NCI-H526 (cell line): ENCODE results near the gene FARP1.
A peak's percentile ranks its signal among the peaks of the same experiment; 100 is the strongest.

Source experiments
- DNase-seq, 2 experiments: peaks; one replicate each; lab custom pipeline; 2025; lab: John Stamatoyannopoulos, UW

The FARP1 gene

DNA sequence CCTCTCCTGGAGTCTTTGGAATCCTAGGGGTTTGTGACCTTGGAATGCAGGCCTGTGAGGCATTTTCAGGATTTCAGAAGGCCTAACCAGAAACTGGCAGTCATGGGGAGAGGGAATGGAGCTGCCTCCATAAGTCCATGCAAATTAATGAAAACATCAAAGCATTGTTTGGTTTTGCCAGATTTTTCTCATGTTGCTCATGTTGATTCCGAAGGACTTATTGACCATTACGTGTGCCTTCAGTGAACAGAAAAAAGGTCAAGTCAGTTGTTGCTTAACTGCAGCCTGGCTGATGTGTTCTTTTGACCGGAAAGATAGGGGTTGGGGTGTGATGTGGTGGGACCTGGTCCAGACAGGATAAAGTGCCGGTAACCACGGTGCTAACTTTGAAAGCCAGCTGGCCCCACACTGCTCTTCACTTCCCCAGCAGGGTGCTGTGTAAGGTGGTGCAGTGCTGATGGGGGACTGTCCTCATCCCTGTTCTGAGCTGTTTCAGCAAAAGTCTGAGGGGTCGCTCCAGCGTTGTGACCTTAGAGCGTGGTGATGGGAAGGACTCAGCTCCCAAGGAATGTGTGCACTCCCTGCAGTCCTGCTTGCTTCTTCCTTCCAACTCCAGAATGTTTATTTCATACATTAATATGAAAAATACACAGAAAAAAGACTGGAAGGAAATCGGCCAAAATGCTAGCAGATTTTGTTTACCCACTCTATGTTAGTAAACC is 30.7 kb downstream of the FARP1 start:
- peak in 1 of 2 experiments; percentile 37 for DNase-seq

DNA sequence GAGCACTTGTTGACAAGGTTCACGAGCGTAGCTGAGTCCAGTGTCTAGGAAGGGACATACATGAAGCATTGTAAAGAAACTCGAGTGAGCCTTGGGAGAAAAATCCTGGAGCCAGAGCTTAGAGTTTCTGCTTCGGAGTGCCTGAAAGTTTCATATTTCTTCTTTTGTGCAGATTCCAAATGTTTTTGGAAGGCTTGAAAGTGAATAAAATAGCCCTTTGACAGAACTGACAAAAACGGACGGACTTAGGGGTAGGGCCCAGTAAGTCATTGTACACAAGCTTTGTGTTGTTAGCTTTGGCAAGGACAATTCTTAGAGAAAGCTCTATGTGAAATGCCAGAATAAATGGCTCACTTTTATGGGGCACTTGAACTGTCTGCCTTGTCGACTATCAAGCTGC is 31.4 kb downstream of the FARP1 start:
- no peak for DNase-seq

DNA sequence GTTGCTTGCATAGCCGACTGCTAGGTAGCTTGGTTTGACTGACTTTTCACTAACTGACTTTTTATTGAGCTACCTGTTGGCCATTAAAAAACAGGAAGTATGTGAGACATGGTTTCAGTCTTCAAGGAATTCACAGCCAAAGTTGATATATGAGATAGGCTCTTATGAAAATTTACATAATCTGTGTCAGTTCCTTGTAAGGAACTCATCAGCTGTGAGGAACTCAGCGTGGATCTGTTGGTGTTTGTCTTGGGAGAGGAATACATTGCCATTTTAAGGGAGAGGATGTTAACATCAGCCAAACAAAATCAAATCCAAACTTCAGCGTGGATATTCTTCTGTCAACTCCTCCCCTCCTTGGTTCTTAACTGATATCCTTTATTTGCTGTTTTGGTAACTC is 32.1 kb downstream of the FARP1 start:
- no peak for DNase-seq

DNA sequence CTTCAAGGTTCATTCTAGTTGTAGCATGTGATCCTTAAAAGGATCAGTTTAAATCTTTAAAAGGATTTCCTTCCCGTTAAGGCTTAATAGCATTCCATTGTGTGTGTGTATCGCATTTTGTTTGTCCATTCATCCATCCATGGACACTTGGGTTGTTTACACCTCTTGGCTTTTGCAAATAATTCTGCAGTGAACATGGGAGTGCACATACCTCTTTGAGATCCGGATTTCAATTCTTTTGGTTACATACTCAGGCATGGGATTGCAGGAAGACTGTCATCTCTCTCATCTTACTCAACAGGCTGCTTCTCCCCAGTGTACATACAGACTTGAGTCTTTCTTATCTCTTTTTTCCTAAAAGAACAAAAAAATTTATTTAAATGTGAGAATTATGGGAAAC is 32.9 kb downstream of the FARP1 start:
- DNase-seq = no peak

DNA sequence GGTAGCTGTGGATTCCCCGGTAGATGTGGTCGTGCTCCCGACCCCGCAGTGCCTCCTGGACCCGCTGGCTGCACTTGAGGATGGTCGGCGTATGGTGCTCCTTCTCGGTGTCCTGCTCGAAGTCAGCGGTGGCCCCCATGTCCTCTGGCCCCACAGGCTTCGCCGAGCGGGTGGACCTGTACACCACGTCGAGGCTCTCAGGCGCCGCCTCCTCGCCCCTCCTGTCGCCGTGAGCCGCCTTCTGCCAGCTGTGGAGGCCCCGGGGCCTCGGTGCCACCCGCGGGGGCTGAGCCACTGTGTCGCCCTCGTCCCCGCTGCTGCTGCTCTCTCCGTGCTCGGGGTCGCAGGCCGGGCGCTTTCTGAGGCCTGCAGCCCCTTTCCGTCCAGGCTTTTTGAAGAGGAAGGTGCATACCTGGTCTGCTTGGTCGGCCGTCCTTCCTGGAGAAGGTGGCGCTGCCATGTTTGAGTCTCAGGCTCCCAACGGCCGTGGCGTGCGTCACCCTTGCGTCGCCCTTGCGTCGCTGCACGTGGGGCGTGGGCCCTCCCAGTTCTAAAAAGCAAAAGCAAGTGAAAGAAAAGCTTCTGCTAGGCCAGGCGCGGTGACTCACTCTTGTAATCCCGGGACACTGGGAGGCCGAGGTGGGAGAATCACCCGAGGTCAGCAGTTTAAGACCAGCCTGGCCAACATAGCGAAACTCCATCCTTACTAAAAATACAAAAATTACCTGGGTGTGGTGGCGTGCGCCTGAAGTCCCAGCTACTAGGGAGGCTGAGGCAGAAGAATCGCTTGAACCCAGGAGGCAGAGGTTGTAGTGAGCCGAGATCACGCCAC is 34.1 kb downstream of the FARP1 start, which contains the start of gene RNF113B:
RNF113B (minus strand) TSS at position 493 of the 832 bp plus-strand sequence; CDS start at position 460, 33 bp downstream.
- DNase-seq = no peak

DNA sequence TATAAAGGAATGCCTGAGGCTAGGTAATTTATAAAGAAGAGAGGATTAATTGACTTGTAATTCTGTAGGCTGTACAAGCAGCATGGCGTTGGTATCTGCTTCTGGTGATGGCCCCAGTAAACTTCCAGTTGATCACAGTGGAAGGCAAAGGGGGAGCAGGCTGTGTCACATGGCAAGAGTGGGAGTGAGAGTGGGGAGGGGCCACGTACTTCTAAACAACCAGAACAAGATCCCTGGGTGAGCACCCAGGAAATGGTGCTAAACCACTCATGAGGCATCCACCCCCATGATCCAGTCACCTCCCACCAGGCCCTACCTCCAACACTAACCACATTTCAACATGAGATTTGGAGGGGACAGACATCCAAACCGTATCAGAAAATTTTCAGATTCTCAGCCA is 37.2 kb downstream of the FARP1 start:
- no peak for DNase-seq

DNA sequence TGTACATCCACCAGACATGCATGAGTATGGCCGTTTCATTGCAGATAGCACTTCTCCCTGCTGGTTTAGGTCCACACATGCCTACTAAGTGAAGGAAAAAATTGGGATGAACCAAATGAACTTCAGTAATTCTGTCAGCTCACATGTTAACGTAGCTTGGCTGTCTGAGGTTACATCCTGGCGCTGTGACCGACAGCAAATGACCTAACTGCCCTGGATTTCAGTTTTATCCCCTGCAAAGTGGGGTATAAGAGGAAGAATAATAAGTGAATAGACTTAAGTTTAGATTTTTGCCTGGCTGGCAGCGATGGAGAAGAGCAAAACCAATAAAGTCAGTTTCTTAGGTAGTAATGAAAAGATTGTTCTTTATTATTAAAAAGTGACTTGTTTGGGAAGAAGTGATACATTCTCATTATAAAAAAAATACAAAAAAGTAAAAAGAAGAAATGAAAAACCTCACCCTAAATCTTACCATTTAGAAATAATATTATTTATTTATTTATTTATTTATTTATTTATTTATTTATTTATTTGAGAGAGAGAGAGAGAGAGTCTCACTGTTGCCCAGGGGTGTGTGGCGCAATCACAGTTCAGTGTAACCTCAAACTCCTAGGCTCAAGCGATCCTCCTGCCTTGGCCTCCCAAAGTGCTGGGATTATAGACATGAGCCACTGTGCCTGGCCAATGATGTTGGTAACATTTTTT is 38.4 kb downstream of the FARP1 start:
- DNase-seq = no peak

DNA sequence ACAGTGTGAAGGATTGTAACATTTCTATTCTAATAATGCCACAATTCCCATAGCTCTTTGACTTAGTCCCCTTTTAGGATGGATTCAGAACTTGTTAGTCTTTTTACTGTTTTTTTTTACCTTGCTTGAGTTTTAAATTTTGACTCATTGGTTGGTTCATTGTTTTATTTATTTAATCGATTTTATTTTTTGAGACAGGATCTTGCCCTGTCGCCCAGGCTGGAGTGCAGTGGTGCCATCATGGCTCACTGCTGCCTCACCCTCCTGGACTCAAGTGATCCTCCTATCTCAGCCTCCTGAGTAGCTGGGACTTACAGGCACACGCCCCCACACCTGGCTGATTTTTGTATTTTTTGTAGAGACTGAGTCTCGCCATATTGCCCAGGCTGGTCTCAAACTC is 39.3 kb downstream of the FARP1 start:
- no peak for DNase-seq

DNA sequence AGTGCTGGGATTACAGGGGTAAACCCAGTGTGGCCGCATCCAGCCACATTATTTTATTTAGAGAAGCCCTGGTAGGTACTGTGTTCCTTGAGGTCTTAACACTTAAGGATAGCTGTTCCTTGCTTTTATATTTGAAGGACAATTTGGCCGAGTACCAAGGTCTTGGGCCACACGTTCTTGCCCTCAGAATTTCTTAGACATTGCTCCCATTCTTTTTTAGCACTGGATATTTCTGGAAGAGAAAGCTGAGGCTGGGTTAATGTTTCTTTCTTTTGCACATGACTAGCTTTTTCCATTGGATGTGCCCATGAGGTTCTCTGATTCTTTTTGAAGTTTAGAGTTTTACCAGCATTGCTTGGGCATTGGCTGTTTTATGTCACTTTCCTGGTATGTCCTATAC is 39.7 kb downstream of the FARP1 start:
- no peak for DNase-seq

DNA sequence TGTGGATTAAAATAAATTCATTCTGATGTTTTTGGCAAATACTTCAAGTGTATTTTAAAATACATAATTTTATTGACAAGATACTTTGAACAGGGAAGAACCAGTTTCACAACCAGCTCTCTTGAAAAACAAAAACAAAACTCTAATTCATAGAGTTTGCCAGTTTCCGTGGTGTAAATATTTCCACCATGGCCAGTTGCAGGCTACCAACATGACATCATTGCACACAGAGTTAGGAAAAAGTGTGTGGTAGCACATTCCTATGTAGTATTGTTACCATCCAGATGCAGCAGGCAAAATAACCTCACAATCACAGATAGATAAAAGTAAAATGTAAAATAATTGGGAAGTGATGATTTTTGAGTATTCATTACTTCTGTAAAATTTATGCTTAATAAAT is 41.9 kb downstream of the FARP1 start:
- no peak for DNase-seq

DNA sequence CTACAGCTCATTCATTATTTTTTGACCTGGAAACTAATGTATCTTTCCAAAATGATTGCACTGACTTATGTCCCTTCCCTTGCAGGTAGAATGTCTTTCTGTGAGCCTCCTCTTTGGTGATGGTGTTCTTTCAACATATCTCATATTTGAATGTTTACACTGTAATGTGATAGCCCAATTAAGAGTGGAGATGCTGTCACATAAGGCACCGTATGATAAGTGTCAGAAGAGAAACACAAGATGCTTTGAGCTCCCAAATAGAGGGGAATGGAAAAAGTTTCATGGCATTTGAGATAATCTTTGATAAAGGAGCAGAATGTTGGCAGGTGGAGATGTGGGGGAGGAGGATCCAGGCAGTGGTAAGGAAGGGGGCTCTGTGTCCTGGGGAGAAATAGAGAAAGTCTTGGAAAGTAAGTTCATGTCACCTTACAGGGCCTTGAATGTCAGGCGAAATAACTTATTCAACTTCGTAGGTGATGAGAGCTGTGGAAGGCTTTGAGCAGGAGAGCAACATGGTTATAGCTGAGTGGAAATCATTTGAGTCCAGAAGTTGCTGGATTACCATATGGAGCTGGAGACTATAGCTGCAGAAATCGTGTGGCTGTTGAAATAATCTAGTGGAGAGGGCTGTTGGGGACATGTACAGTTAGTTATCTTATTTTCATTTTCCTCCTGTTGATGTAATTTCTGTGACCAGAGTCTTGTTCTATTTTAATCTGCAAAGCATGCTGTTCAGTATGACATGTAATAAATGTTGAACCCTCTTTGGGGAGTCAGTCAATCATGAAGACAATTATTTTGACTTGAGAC is 44.5 kb downstream of the FARP1 start:
- peak; percentile 72 to 73 for DNase-seq

DNA sequence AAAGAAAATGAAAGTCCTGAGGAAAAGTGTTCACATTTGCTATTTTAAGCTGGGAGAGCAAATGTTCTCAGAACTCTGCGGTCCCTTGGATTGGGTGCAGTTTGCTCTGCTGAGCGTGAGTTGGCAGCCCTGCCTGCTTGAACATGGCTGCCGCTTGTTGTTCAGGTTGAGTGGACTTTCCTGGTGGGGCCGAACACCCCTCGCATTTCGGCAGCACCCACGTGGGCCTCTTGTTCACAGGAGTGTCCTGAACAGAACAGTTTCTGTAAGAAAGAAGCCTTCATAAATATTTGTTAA is 45.0 kb downstream of the FARP1 start:
- DNase-seq = no peak

DNA sequence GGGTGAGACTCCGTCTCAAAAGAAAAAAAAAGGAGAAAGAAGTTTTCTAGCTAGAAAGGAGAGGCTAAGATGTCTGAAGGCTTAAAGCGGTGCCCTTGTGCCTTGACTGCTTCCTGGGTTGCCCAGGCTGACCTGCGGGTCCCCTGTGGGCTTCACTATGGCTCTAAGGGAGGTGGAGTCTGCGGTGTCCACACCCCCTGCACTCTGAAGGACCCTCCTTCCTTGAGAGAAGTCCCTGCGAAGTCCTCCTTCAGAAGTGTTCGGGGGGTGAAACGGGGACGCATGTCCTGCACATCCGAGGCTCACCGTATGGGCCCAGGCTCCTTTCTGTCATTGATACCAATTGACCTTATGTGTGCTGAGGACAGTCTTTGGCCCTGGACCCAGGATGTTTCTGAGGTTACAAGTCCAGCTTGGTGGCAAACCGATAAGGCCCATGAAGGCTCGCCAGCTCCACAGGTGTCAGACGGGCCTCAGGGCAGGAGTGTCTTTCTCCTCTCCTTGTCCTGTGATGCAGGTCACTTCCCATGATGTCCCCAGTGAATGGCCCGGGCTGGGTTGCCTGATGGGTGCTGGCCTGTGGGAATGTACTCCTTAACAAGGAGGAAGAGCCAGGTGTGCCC is 45.8 kb downstream of the FARP1 start:
- DNase-seq = no peak

DNA sequence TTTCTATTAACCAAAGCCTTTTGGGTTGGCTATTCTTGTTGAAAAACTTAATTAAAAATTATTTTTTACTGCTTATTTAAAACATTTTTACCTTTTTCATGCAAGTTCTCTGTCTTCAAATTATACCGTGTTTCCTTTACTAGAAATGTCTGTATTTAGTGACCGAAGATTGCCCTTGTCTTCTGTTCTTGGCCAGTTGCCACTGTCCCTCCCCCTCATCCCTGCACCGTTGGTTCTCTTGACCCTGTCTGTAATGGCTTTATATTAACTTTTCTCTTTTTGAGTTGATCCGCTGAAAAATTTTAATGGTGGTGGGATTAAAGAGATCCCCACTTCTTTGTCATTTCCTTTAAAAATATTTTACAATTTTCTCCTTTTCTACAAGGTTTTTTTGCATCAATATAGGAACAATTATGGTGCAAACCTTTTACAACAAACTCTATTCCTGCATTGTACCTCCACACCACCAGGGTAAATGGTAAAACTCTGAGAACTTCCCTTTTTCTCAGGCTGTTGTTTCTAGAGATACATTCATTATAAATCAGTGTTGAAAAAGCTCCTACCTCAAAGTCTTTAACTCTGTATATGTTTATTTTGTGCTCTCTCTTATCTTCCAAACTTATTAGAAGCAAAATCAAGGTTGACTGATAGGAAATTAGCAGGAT is 47.1 kb downstream of the FARP1 start:
- no peak for DNase-seq

DNA sequence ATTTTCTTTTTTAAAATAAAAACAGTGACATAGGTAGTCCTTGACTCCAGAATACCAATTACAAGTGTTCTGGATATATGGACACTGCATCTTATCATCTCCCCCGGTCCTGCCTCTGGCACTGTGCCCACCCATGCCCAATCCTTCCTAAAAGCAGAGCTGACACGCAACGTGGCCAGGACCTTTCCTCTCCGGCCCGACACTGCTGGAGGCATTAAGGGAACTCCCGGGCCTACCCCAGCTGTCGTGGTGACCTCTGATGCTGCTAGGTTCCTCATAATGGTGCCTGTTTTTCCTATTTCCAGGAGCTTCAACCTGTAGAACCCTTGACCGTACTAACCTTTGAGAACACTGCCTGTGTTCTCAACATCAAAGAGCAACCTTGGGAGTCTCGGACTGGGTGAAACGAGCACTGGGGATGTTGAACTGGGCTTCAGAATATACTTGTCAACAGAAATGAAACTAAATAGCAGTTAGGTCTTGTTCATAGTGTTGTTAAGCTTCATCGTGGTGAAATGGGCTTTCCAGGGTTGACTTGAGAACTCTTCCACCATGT is 48.1 kb downstream of the FARP1 start:
- no peak for DNase-seq

DNA sequence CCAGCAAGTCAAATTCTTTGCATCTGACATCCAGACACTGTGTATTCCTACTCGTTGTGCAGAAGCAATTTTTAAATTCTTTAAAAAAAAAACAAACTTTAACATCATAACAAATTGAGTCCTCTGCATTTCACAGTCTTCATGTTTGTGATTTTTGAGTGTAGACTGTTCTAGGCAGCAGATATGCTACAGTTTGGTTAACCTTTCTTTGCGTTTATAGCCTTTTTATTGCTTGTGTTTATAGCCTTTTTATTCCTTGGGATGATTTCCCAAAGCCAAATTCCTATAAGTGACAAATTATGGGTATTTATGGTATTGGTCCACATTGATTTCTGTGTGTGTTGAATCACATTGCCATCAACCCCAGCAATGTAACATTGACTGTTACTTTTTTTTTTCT is 49.1 kb downstream of the FARP1 start:
- DNase-seq = no peak

DNA sequence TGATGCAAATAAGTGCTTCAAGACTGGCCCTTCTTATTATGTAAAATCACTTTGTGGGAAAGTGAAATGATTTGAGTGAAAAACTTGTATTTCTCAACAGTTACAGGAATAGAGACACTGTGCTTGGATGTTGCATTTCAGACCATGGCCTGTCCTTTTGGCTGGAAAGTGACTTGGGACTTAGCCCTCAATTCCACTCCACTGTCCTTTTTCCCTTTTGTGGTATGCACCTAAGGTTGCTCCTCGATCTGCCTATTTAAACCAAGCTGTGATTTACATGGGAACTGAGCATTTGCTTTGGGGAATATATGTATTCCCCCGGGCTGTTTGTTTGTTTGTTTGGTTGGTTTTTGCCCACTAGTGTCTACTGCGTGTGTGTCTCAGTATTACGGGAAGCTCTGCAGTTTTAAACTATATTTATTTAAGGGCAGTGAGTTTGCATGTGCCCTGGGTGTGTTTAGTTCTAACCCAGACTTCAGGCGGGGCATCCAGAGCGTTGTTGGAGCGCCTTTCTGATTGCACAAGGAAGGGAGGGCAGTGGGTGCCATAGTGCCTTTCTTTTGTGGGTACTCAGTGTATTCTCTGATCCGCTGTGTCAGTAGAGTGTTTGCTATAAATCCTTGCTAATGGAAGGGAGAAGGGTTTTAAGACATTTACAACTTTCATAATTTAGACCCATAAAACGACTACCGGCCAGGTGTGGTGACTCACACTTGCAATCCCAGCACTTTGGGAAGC is 52.3 kb downstream of the FARP1 start:
- peak; percentile 27 to 55 for DNase-seq

DNA sequence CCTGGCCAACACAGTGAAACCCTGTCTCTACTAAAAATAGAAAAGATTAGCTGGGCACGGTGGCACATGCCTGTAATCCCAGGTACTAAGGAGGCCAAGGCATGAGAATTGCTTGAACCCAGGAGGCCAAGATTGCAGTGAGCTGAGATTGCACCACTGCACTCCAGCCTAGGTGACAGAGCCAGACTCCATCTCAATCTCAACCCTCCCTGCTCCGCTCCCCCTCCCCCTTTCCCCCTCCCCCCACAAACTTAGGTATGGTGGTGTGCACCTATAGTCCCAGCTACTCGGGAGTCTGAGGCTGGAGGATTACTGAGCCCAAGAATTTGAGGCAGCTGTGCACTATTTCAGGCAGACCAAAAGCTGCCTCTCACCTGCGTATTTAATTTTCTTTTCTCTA is 55.8 kb downstream of the FARP1 start:
- DNase-seq = no peak

DNA sequence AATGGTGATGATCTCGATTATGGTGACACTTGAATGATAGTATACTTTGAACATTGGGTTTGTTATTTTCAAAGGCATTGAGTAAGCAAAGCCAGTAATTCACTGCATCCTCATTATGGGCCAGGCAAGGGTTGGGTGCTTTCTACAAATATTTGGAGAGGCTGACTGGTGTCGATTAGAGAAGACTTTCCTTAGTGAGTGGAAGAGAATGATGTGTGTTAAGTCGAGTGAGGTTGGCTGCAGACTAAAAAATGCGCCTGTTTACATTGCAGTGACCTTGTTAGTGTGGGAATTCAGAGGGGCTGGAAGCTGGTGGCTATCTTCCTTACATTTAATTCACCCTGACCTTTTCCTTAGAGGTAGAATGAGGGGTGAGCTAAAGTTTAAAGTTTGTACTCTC is 56.6 kb downstream of the FARP1 start:
- DNase-seq = no peak

DNA sequence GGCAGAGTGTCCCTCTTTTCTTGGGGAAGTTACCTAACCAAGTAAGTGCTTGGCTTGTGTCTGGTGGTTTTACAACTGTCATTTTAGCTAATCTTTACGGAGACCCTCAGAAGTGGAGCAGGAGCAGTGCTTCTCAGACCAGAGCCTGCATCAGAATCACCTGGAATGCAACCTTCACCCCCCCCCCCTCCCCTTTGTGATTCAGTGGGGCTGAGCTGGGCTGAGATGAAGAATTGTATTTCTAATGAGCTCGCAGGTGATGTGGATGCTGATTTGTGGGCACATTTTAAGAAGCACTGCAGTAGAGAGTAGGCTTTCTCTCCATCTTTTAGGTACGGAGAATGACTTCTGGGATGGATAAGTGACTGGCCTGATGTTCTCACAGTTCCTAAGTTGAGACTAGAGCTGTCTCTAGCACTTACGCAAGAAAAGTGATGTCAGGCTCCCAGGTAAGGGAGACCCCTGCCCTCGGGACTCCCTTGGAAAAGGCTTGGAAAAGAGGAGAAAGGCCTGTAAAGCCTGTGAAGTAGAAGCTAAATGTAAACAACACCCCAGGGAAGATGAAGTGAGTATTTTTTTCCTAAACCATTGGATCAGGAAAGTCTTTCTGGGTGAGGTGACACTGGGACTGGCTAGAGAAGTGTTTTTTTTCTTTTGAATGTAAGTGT is 57.5 kb downstream of the FARP1 start:
- DNase-seq = no peak
